Amniotic stem cell (primary cell): ENCODE data around the gene PNPLA1.

Experiments used
- DNase-seq: peaks from one replicate; lab custom pipeline; 2025; lab: John Stamatoyannopoulos, UW

Gene PNPLA1, protein sequence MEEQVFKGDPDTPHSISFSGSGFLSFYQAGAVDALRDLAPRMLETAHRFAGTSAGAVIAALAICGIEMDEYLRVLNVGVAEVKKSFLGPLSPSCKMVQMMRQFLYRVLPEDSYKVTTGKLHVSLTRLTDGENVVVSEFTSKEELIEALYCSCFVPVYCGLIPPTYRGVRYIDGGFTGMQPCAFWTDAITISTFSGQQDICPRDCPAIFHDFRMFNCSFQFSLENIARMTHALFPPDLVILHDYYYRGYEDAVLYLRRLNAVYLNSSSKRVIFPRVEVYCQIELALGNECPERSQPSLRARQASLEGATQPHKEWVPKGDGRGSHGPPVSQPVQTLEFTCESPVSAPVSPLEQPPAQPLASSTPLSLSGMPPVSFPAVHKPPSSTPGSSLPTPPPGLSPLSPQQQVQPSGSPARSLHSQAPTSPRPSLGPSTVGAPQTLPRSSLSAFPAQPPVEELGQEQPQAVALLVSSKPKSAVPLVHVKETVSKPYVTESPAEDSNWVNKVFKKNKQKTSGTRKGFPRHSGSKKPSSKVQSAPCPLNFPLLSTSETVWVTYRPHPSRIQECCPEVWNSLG

GRCh38 chr6:36269834-36270705 is at the start of gene PNPLA1:
PNPLA1 (plus strand) TSS chr6:36270060; CDS start chr6:36270460, 400 bp downstream.
- DNase-seq, result no peak

GRCh38 chr6:36220226-36220625 is 49.6 kb upstream of the PNPLA1 start:
- no peak for DNase-seq

DNA sequence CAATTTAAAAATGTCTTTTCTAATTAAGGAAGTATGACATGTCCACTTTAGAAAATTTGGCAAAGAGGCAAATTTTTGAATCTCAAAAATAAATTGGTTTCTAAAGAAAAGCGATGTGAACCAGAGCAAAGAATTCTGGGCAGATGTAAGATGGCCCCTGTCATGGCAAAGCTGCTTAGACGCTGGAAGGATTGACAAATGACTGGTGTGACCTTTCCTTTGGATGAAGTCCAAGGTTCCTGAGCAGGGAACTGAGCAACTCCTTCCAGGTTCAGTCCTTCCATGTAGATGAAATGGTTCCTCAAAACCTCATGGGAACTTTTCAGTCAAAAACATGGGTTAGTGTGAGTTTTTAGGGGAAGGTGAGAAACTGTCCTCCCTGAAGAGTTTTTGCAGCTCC is 48.2 kb upstream of the PNPLA1 start:
- DNase-seq, result no peak

DNA sequence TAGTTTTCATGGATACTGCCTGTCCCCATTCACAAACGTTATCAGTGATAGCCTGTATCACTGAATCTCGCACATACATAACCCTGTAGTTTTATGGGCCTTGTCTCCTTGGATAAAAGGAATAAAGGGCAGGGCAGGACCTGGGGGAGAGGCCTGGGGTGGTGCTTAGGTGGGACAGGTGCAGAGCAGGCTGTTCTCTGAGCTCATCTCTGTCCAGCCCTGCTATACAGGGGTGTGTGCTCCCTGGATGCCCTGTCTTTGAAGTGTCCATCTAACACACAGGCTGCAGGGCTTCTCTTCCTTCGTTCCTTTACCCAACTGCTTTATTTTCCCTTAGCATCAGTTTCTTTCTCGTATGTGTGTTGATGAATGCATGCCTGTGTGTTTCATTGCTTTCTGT is 46.9 kb upstream of the PNPLA1 start:
- DNase-seq, result no peak

GRCh38 chr6:36223706-36224105 is 46.2 kb upstream of the PNPLA1 start:
- no peak for DNase-seq

DNA sequence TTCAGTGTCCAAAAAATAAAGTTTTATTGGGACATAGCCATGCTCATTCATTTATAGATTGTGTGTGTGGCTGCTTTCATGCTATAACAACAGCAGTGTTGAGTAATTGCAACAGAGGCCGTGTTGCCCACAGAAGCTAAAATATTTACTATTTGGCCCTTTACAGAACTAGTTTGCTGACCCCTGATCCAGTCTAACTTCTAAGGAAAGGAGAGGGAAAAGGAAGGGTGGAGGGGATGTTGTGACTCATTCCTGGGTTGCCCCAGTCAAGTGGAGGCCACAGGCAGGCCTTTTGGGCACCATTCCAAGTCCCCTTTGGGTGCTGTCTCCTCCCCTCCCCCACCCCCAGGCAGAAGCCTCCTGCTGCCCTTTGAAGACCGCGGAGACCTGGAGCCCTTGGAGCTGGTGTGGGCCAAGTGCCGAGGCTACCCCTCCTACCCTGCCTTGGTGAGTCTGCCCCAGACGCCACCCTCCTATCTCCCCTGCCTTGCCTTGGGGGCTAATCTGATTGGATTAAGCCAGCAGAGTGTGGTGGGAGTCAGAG is 44.9 kb upstream of the PNPLA1 start:
- no peak for DNase-seq

GRCh38 chr6:36226438-36227047 is 43.3 kb upstream of the PNPLA1 start:
- no peak for DNase-seq

- DNase-seq, result no peak
Measured at GRCh38 chr6:36227379-36228228, 42.3 kb upstream of the PNPLA1 start.

DNA sequence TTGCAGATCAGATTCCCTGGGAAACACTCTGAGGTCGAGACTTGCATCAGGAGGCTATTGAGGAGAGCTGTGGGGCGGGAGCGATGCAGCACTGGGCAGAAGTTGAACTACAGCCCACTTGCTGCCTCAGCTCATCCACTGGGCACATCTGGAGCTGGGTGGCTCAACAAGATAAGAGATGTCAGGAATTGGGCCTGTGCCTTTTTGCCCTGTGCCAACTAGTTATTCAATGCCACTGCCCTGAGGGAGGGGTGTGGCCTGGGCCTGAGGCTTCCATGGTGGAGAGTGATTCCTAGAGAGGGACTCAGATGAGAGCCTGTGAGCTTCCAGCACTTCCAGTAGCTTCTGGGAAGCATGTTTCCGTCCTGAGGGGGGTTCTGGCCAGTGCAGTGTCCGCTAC is 40.6 kb upstream of the PNPLA1 start:
- no peak for DNase-seq

- no peak for DNase-seq
Measured at GRCh38 chr6:36230371-36230770, 39.5 kb upstream of the PNPLA1 start.

GRCh38 chr6:36232172-36232571 is 37.7 kb upstream of the PNPLA1 start:
- DNase-seq, result no peak

DNA sequence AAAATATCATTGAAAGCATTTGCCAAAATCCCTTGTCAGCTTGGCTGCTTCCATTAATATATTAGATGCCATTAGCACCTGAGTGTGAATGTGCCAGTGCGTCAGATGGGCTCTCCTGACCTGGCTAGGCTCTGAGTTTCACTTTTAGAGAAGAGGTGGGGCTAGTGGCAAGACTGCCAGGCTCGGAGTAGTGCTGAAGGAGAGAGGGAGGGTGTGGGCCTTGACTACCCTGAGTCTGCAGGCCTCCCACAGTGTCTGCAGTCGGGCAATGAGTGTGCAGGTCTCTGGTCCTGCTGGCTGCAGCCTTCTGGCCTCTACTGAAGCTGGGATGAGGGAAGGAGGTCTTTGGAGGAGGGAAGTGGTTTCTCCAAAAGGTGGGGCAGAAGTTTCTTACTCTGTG is 34.6 kb upstream of the PNPLA1 start:
- DNase-seq, result no peak

GRCh38 chr6:36235862-36236261 is 34.0 kb upstream of the PNPLA1 start:
- DNase-seq, result no peak

- DNase-seq, result no peak
Measured at GRCh38 chr6:36239774-36240173, 30.1 kb upstream of the PNPLA1 start.

- no peak for DNase-seq
Measured at GRCh38 chr6:36241728-36242127, 28.1 kb upstream of the PNPLA1 start.

DNA sequence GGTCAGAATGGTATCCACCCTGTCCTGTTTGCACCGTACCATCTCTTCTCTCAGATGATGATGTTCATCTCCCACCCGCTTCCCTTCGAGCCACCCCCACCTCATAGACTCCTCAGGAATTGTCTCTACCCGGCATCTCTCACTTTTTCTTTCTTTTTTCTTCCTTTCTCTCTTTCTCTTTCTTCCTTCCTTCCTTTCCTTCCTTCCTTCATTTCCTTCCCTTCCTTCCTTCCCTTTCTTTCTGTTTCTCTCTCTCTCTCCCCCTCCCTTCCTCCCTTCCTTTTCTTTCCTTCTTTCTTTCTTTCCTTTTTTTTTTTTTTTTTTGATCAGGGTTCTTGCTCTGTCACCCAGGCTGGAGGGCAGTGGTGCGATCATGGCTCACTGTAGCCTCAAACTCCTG is 27.7 kb upstream of the PNPLA1 start:
- DNase-seq, result no peak

DNA sequence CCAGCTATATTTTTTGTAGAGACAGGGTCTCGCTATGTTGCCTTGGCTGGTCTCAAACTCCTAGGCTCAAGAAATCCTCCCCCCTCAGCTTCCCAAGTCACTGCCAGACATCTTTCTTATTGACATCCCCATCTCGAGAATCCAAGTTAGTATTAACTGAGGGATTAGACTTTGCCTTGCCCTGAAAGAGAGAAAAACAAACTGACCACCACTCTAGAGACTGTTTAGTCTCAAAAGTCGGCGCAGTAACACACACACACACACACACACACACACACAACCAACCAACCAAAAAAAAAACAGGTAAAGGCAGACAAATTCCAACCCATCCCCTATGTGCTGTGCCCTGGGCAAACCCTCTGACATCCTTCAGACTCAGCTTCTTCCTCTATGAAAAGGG is 27.2 kb upstream of the PNPLA1 start:
- no peak for DNase-seq

DNA sequence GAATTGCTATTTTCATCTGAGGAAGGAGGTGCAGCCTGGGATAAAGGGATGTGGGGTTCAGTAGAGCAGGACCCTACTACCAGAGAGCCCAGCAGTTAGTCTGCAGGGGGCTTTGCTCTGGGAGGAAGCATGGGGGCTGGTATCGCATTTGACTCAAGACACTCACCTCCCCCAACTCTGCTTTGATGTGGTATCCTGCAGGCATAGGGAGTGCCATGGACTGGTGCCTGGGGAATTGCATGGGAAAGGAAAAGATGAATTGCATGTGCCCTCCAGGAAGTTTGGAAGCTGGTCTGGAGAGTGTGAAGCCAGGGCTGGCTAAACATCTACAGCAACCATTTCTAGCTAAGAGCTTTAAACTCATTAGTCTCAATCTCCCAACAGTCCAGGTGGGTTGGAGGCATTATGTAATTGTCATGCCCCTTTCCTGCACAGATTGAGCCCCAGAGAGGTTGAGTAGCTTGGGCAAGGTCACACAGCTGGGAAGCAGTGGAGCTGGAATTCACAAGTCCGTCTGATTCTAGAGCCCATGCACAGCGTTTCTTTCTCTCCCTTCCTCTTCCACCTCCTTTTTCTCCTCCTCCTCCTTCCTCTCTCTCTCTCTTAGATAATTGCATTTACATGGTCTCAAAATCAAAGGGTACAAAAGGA is 26.2 kb upstream of the PNPLA1 start:
- no peak for DNase-seq

DNA sequence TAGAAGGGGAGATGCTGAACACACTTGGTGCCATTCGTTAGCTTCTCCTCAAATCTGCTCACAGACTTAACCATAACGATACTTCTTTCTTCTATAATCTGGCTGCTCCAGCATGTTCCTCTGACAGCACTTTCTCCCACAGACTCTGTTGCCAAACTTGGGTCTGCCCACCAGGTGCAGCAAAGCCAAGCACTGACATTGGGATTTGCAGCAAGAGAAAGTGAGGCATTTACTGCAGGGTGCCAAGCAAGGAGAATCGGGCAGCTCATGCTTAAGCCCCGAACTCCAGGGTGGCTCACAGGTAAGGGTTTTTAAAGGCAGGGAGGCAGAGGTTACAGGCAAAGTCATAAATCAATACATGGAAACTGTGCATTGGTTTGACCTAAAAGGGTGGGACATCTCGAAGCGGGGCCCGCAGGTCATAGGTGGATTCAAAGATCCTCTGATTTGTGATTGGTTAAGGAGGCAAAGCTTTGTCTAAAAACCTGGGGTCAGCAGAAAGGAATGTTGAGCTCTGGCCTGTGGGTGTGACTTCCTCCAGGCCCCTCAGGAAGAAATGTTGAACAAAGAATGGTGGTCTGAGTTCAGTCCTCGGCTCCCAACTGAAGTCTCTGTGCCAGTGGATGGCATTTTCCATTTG is 25.1 kb upstream of the PNPLA1 start:
- no peak for DNase-seq

DNA sequence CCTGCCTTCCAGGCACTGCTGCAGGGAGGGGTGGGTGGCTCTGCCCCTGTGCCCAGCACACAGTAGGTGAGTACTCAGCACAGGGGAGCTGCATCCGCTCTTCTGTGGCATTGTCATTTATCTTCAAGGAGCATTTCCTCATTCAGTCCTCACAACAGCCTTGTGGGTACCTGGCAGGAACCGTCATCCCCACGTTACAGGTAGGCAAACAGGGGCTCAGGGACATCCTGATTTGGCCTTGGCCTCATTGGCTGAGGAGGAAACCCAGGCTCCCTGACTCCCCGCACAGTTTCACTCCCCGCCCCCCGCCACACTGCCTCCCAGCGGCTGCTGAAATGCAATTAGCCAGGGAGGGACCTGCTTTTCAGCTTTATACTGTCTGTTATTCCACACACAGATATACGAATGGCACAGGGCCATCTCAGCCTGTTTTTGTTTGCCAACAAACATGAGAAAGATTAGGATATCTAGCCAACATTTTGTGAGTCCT is 24.2 kb upstream of the PNPLA1 start:
- DNase-seq, result no peak
